SJSA1 (cell line): ENCODE data around the gene DAAM1. TPM values are rescaled to one million over a fixed set of nuclear protein-coding genes. Genes with fewer than 3 reads are reported as not detected.

Experiments used
- DNase-seq, 2 experiments: peaks; one replicate each; pipeline ENCODE4 v3.0.0-alpha.2; 2015 to 2020; ENCODE audit warnings: low spot score in 2 of 2, low read depth in 1 of 2
- H3K27ac ChIP-seq: fragments of 250-450 bp; sonication (Bioruptor Pico); 2 replicates; pipeline ENCODE4 v1.5.1; 2020; ENCODE audit warnings: mild to moderate bottlenecking, moderate library complexity
- H3K27me3 ChIP-seq: fragments of 250-450 bp; sonication (Bioruptor Pico); replicated peaks from 2 replicates; pipeline ENCODE4 v1.5.1; 2020; ENCODE audit warnings: mild to moderate bottlenecking, moderate library complexity
- H3K36me3 ChIP-seq: fragments of 250-450 bp; sonication (Bioruptor Pico); 2 replicates; pipeline ENCODE4 v1.5.1; 2020; ENCODE audit warnings: mild to moderate bottlenecking
- H3K4me1 ChIP-seq: fragments of 250-450 bp; sonication (Bioruptor Pico); replicated peaks from 2 replicates; pipeline ENCODE4 v1.6.1; 2021; ENCODE audit warnings: mild to moderate bottlenecking
- H3K4me3 ChIP-seq: fragments of 250-450 bp; sonication (Bioruptor Pico); 2 replicates; pipeline ENCODE4 v1.5.1; 2020; ENCODE audit warnings: mild to moderate bottlenecking
- H3K9me3 ChIP-seq: fragments of 250-450 bp; sonication (Bioruptor Pico); replicated peaks from 2 replicates; pipeline ENCODE4 v1.5.1; 2020; ENCODE audit warnings: mild to moderate bottlenecking
- total RNA-seq: library from RNA; depleted of rRNA; stranded (reverse); fragments of >200 nt; shearing (Covaris generic); gene quantifications from 2 replicates; pipeline ENCODE4 v1.2.3, GENCODE V29; 2014

DAAM1 gene
- total RNA-seq, 1 experiment from 2014 or later: 13.7 TPM

DNA sequence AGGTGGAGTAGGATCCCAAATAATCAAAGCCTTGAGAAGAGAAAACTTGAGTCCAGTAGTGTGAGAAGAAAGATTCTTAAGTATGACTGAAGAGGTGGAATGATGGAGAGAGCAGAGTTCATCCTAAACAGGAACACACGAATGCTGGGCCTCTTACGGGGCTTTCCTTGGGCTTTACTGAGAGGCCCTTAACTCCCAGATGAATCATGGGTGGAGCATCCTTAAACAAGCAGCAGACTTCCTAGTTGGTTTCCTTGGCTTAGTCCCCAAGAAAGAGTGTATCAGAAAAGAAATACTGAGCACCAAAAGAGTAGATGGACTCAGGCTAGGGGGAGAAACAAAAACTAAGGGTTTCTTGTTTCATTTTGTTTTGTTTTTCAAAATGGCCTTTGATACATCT lies 144.3 kb downstream of the DAAM1 start:
- Histone ChIP-seq H3K27ac (no peak overlapping the region), H3K4me3 (no peak overlapping the region), H3K9me3 (no peaks in the 10 kb centered on the region), H3K4me1 (peaks cover 8% of the 10 kb centered on the region), H3K36me3 (peaks cover 5% of the 10 kb centered on the region; the same call in 1 of the 2 replicates), H3K27me3 (no peaks in the 10 kb centered on the region)
- no peak for DNase-seq

DNA sequence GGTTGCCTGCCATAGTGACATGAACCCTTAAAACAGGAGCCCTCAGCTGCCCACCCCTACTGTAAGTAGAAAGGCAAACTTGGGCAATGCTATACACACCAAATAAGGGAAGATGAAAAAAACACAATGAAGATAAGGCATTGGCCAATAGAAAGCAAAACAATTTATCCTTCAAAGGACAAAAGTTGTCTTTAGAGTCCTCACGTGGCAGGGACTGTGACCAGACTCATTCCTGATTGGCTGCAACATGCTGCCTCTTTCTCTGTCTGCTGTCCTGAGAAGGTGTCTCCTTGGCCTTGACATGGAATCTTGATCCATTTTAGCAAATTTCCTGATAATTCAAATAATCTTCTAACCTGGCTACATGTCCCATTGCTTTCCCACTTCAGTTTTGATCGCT lies 144.8 kb downstream of the DAAM1 start:
- H3K9me3 ChIP-seq: no peaks in the 10 kb centered on the region
- H3K36me3 ChIP-seq: peaks cover 5% of the 10 kb centered on the region; the same call in 1 of the 2 replicates
- H3K27me3 ChIP-seq: no peaks in the 10 kb centered on the region
- DNase-seq: no peak
- H3K4me1 ChIP-seq: peaks cover 8% of the 10 kb centered on the region
- H3K27ac ChIP-seq: no peak overlapping the region
- H3K4me3 ChIP-seq: no peak overlapping the region

DNA sequence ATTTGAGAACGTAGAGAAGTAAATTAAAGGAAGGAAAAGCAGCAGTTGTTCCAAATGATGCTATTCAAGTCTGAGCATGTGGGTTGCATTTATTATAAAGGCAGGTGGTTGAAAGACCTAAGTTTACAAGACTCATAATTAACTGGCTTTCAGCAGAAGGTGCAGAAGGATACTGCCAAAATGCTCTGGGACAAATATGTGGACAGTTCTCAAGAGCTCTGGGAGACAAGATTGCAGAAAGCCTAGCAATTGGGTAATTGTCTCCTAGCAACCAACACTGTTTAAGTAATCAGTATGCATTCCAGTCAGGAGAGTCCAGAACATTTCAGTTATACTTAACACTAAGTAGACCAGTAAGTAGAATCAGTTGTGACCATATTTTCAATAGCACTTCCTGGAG lies 145.2 kb downstream of the DAAM1 start:
- H3K27me3 ChIP-seq: no peaks in the 10 kb centered on the region
- DNase-seq: no peak
- H3K4me1 ChIP-seq: peaks cover 8% of the 10 kb centered on the region
- H3K9me3 ChIP-seq: no peaks in the 10 kb centered on the region
- no peak overlapping the region for H3K27ac ChIP-seq
- peaks cover 5% of the 10 kb centered on the region; the same call in 1 of the 2 replicates for H3K36me3 ChIP-seq
- H3K4me3 ChIP-seq: no peak overlapping the region

DNA sequence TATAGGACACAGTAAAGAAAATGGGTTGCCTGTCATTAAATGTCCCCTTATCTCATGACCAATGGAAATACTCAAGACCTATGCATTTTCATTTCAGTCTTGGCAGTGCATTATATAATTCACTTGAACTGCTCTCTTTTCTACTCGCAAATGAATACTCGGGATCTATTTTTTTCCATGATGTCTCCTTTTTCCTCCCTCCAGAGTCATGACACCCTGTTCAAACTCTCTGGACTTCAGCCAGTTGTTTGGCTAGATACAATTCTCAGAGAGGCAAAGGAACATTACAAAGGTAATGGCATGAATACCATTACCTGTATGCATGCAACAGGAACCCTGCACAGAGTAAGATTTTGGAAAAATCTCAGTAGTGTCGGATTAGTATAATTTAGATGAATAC lies 145.8 kb downstream of the DAAM1 start:
- no peaks in the 10 kb centered on the region for H3K9me3 ChIP-seq
- no peak overlapping the region for H3K4me3 ChIP-seq
- H3K4me1 ChIP-seq: peaks cover 8% of the 10 kb centered on the region
- H3K27ac ChIP-seq: no peak overlapping the region
- no peaks in the 10 kb centered on the region for H3K27me3 ChIP-seq
- peaks cover 5% of the 10 kb centered on the region; the same call in 1 of the 2 replicates for H3K36me3 ChIP-seq
- DNase-seq: no peak

DNA sequence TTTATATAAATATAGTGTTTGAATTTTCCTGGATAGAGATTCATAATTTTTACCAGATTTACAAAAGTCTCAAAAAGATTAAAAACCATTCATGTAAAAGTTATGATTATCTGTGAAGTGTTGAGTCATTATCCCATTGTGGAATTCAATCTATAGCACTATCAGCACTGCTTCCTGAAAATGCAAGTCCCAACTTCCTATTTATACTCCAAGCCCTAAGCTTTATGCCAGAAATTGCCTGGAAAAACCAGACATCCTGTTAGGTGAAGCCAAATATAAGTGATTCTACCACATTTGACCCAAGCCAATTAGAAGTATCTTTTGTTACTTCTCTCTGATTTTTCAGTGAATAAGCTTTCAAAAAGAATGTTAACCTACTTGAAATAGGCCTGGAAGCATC lies 147.6 kb downstream of the DAAM1 start:
- Histone ChIP-seq H3K4me1 (peaks cover 14% of the 10 kb centered on the region), H3K36me3 (peaks cover 5% of the 10 kb centered on the region), H3K27ac (no peak overlapping the region), H3K9me3 (no peaks in the 10 kb centered on the region), H3K4me3 (no peak overlapping the region), H3K27me3 (no peaks in the 10 kb centered on the region)
- no peak for DNase-seq

DNA sequence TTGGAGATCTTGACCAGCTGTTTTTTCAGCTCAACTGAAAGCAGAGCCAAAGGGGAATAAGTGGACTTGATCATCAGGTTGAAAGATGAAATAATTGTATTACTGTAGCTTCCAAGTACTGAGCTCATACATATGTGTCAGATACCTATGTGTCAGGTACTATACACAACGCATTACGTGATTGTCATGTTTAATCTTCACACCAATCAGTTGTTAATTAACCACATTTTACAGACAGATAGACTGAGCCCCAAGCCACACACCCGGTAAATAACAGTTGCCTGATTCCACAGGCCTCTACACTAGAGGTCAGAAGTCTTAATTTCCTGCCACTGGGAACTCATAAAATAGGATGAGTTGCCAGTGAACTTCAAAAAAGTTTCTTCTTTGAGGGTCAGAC lies 148.2 kb downstream of the DAAM1 start:
- Histone ChIP-seq H3K36me3 (peaks cover 5% of the 10 kb centered on the region), H3K4me1 (peaks cover 15% of the 10 kb centered on the region), H3K27ac (no peak overlapping the region), H3K4me3 (no peak overlapping the region), H3K27me3 (no peaks in the 10 kb centered on the region), H3K9me3 (no peaks in the 10 kb centered on the region)
- DNase-seq: no peak

DNA sequence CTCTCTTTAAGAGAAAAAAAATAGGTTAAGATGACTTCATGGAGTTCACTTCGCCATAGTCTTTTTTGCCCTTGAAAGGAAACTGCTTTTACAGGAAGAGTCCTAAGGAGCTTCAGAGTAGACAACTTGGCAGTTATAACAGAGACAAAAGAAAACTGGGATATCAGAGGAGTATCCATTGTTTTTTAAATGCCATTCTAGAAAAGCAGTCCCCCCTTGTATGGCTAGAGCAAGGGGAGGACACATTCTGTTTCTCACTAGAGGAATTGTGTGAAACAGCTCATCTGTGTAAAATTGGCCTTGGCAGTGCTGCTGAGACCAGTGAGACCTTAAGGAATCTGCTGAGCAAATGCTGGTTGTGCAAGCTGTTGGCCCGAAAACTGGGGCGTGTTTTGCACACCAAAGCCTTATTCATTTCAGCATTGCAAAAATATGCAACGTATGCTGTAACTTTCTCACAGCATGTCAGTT lies 148.7 kb downstream of the DAAM1 start:
- peaks cover 19% of the 10 kb centered on the region for H3K4me1 ChIP-seq
- no peak overlapping the region for H3K4me3 ChIP-seq
- DNase-seq: no peak
- H3K9me3 ChIP-seq: no peaks in the 10 kb centered on the region
- H3K27me3 ChIP-seq: no peaks in the 10 kb centered on the region
- H3K27ac ChIP-seq: no peak overlapping the region
- peaks cover 5% of the 10 kb centered on the region for H3K36me3 ChIP-seq

DNA sequence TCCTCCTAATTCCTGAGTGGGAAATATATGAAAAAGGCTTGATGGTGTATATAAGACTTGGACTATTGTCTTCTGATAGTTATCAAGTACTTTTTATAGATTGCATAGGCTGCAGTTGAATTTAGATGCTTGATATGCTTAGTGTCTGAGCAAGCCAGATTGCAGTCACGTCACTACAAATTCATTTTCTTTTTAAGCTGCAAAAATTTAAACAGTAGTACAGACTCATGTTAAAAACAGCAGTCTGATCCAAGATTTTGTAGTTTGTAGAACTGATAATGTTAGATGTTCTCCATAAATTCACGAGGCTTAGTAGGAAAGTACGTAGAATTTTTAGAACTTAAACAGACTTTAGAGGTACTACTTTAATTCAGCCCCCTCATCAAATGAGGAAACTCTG lies 150.3 kb downstream of the DAAM1 start:
- H3K27me3 ChIP-seq: no peaks in the 10 kb centered on the region
- peaks cover 19% of the 10 kb centered on the region for H3K4me1 ChIP-seq

DNA sequence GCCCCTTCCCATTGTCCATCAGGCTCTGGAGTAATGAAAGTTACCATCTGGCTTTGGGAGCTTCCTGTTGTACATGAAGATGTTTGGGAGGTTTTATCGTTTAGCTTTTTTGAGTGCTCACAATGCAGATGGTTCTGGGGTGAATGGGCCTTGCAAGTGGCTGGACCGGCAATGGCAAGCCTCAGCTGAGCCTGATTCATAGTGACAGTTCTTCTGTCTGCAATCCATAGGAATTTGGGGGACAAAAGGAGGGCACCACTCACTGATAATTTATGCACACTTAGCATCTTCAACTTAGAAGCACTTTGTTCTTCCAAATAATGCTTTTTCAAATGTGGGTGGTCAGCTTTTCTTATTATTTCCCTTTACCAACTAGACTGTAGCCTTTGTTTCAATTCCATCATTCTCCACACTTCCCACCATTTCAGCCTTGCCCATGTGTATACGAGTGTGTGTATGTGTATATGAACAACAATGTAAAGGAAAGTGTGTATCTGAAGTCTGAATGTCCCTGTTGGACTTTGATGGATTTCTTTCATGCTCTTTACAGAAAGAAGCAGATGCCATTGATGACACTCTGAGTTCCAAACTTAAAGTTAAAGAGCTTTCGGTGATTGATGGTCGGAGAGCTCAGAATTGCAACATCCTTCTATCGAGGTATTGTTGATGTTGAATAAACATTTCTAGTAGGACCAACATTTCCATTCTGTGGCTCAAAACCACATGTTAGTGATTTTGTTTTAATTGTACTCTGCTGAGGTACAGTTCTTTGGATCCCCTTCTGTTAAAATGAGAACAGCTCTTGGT lies 151.3 kb downstream of the DAAM1 start:
- peaks cover 19% of the 10 kb centered on the region for H3K4me1 ChIP-seq
- H3K27me3 ChIP-seq: no peaks in the 10 kb centered on the region
- no peaks in the 10 kb centered on the region; the same call in 1 of the 2 replicates for H3K36me3 ChIP-seq
- DNase-seq: peak in 1 of 2 experiments; percentile 4
- H3K27ac ChIP-seq: no peak overlapping the region
- H3K9me3 ChIP-seq: no peaks in the 10 kb centered on the region
- H3K4me3 ChIP-seq: no peak overlapping the region

More for the DNA sequence above, 150.3 kb downstream of the DAAM1 start:
- H3K9me3 ChIP-seq: no peaks in the 10 kb centered on the region
- H3K4me3 ChIP-seq: no peak overlapping the region
- no peak overlapping the region for H3K27ac ChIP-seq
- peaks cover under 1% of the 10 kb centered on the region for H3K36me3 ChIP-seq
- no peak for DNase-seq

DNA sequence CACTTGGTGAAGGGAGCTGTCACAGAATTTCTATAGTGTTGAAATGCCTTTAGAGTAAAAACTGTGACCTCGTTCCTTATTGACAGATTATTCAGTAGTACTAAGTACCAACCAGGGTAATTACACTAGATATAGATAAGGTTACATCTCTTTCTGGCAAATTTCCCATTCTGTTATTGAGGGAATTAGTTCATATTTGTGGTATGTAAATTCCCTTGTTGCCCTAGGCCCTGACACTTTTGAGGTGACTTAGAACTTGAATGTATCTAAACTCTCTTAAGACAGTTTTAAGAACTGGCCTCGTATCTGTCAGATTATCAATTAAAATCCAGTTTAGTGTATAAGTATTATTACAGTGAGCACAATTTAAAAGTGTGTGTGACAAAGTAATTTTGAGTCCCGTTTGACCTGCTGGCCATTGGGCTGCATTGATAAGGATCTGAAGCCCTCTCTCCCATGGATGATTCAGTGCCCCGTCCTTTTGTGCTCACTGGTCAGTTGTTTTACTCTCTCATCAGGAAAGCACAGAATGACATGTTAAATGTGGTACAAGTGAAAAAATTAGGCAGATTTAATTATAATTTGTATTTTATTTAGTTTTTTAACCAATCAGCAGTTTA lies 153.5 kb downstream of the DAAM1 start:
- Histone ChIP-seq H3K4me3 (no peak overlapping the region), H3K36me3 (no peaks in the 10 kb centered on the region; the same call in 1 of the 2 replicates), H3K27ac (peak overlapping the region; percentile 21; the same call in 1 of the 2 replicates), H3K4me1 (peaks cover 19% of the 10 kb centered on the region), H3K27me3 (no peaks in the 10 kb centered on the region), H3K9me3 (no peaks in the 10 kb centered on the region)
- no peak for DNase-seq

DNA sequence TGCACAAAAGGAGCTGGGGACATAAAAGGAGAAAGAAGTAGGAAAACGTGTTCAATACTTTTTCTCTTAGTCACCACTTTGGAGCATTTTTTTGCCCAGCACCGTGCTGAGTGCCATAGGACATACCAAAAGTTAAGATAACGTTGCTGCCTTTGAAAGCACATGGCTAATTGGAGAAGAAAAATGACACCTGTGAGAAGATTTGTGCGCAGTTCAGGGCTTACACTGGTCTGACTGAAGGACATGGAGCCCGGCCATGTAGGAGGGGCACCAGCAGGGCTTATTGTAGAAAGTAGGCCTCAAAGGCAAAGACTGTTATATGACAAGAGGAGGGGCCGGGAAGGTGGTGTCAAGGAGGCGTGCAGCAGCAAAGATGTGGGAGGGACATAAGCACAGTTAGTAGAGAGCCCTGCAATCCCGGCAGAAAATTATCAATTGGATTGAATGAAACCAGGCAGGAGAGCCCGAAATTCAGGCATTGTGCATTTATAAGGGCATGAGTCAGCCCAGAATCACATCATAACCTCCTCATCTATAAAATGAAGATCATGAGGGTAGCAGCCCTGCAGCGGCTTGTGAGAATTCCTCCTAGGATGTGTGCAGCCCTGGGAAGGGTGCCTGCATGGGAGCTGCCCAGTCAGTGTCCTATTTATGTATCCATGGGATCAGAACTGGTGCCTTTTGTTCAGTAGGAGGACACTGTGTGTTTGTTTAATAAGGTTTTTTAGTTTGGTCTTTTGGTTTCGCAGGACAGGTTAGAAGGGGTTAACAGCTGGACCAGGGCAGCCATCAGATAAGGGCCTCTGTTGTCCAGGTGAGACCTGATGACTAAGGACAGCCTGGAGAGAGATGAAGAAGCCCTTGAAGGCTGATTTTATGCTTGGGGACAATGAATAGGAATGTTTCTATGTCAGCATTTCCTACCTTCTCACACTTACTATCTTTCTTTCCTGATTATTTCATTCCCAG lies 154.3 kb downstream of the DAAM1 start:
- no peak overlapping the region for H3K4me3 ChIP-seq
- DNase-seq: no peak

DNA sequence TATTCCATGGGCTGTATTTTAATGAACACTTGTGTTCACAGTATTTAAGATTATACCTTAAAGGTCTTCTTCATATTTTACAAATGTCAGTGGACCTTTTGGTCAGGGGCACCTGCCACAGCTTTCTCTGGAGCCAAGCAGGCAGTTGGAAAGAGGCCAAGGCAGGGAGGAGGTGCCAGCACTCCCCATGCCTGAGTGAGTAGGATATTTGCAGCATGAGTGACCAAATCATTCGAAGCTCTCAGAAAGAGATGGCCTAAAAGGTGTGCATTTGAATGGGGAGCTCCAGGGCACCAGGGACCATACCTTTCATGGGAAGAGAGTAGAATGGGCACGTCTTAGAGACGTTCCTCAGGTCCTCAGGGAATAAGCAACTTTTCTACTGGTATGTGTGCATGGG lies 155.1 kb downstream of the DAAM1 start:
- Histone ChIP-seq H3K4me1 (peaks cover 19% of the 10 kb centered on the region), H3K27ac (no peak overlapping the region), H3K9me3 (no peaks in the 10 kb centered on the region), H3K36me3 (no peaks in the 10 kb centered on the region; the same call in 1 of the 2 replicates), H3K27me3 (no peaks in the 10 kb centered on the region), H3K4me3 (no peak overlapping the region)
- no peak for DNase-seq

More for the DNA sequence above, 154.3 kb downstream of the DAAM1 start:
- H3K27ac ChIP-seq: peak overlapping the region; percentile 21; the same call in 1 of the 2 replicates
- no peaks in the 10 kb centered on the region; the same call in 1 of the 2 replicates for H3K36me3 ChIP-seq
- peaks cover 19% of the 10 kb centered on the region for H3K4me1 ChIP-seq
- H3K9me3 ChIP-seq: no peaks in the 10 kb centered on the region
- H3K27me3 ChIP-seq: no peaks in the 10 kb centered on the region

DNA sequence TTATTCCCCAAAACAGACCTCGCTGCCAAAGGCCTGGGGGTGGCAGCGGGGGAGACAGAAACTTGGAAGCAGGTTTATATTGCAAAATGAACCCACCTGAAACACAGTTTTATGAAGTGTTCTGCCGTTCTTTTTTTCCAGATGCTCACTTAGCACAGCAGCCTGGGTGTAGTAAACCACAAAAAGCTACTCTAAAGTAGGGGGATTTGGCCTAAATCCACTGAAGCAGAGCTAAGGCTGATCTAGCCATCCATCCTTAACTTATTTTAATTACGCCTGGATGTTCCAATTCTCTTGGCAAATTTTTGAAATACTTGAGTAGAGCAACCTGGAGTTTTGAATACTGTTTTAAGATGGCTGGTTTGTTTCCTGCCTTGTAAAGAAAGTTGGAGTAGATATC lies 155.5 kb downstream of the DAAM1 start:
- DNase-seq: no peak
- Histone ChIP-seq H3K4me3 (no peak overlapping the region), H3K27ac (no peak overlapping the region), H3K9me3 (no peaks in the 10 kb centered on the region), H3K36me3 (no peaks in the 10 kb centered on the region; the same call in 1 of the 2 replicates), H3K4me1 (peaks cover 19% of the 10 kb centered on the region), H3K27me3 (no peaks in the 10 kb centered on the region)
